T47D (cell line): Measurements from ENCODE around the gene KIF5C.

Source experiments
- DNase-seq, 2 experiments: peaks; one replicate each; pipeline versions ENCODE4 v3.0.0 to v3.0.0-alpha.2; 2011 to 2012; ENCODE audit warnings: low read depth in 1 of 2, low spot score in 1 of 2
- JUND ChIP-seq: IDR thresholded peaks from 2 replicates; pipeline ENCODE4 v1.6.1; 2012; ENCODE audit warnings: low read depth
- in situ Hi-C: cut with HindIII; loops from 2 replicates; pipeline ENCODE4 v1.10.0; 2016; ENCODE audit warnings: low sequenced_read_pairs, low pct_unique_long_range_greater_than_20kb

Gene KIF5C

DNA sequence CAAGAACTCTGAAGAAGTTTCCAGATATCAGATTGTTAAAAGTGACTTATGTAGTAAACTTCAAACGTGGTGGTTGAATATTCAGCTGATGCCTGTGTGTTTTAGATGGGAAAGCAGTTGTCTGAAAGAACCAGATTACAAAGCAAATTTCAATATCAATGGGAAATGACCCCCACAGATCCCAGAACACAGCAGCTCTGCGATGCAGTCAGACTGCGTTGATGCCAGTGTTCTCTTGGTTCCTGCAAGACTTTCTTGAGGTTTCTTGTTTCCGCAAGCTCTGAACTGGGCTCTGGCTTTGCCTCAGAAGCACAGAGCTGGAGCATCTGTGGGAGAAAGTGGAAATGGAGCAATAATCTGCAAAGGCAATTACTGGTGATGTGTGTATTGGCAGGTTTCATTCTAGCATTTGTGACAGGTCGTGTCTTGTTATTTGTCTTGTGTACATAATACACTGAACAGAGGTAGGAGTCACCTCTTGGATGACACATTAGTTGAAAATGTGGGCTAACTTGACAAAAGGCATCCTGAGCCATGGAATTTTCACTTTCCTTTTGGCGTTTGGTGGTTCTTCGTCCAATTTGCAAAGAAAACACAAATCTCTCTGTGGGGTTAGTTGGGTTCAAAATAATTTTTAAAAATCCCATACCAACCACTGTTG lies 152.7 kb downstream of the KIF5C start:
- in situ Hi-C loops, result no loop called here
- peak in 1 of 2 experiments; percentile 86 for DNase-seq
- TF ChIP-seq JUND, result peak; percentile 81

DNA sequence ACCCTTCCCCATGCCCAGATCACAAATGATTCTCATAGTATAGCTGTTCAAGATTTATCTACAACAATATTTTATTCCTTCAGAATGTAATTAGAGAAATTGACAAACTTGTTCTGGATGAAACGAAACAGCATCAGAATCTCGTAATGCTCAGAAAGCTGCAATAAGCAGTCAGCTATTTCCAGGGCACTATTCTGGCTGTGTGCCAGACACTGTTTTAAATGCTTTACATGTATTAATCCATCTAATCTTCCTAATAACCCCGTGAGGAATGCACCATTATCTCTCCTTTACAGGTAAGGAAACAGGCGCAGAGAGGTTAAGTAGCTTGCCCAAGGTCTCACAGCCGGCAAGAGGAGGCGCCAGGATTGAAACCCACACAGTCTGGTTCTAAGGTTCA lies 153.3 kb downstream of the KIF5C start:
- DNase-seq, result no peak
- in situ Hi-C loops, result no loop called here
- TF ChIP-seq JUND, result no peak

- no peak for DNase-seq
- in situ Hi-C loops, result no loop called here
These were observed 153.9 kb downstream of the KIF5C start for GRCh38 chr2:149028891-149029290.

DNA sequence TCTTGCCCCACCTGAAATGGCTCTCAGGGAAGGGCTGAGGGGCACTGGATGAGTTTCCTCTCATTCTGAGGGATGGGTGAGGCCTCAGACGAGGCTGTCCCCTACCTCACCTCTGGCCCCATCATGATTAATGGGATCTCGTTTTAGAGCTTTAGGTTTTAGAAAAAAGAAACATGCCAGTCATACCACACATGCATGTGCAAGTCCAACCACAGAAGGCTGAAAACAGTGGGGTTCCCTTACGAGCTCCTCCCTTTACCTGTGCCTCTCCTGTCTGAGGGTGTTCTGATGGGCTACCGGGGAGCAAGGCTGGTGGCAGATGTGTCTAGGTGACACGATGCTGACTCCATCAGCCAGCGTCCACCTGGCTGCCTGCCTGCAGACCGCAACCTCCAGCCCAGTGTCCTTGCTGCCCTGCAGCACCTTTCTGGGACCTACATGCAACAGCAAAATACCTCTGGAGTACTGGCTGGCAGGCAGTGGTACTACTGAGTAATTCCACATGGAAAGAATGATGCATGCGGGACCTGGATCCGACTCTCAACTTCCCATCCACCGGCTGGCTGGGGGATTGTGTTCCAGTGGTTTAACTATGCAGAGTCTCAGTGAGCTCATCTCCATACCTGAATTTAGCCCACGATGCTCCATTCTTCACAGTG lies 154.4 kb downstream of the KIF5C start:
- DNase-seq, result no peak
- in situ Hi-C loops, result no loop called here
- TF ChIP-seq JUND, result no peak

More at GRCh38 chr2:149028891-149029290, 153.9 kb downstream of the KIF5C start:
- TF ChIP-seq JUND, result no peak

DNA sequence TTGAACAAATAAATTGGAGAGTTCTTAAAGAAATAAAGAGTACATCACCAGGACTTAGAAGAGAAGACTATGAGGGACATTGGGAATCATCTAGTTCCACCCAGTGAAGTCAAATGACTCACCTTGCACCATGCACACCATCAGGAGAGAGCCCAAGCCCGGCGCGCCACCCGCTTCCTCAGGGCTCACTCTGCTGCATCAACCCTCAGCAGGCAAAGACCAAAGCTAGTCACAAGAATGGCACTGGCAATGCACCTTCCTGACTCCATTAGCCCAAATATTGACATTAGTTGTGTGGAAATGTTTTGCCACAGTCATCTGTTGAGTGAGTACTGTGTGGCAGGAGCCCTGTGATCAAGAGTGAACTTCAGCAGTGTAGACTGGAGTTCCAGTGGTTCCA lies 156.4 kb downstream of the KIF5C start:
- TF ChIP-seq JUND, result no peak
- no peak for DNase-seq
- in situ Hi-C loops, result no loop called here

DNA sequence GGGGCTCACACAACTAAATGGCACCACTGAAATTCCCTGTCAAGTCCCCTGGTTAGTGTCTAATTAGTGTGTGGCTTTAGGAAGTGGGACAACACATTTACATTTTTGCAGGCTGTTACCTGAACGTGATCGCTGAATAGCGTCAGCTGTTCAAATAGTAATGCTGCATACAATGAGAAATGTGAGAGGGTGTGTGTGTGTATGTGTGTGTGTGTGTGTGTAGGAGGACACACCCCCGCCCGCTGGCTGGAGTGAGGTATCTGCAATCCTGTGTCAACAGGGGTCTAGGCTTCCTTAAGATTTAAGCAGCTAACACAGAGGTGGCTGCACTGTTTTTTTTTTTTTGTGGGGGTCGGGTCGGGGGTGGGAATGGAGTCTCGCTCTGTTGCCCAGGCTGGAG lies 158.7 kb downstream of the KIF5C start:
- no peak for TF ChIP-seq JUND
- in situ Hi-C loops, result no loop called here
- DNase-seq, result no peak

- no peak for TF ChIP-seq JUND
- DNase-seq, result no peak
- in situ Hi-C loops, result no loop called here
These were observed 159.4 kb downstream of the KIF5C start for GRCh38 chr2:149034406-149034805.

GRCh38 chr2:149036507-149037293 lies 161.7 kb downstream of the KIF5C start:
- TF ChIP-seq JUND, result no peak
- in situ Hi-C loops, result no loop called here
- DNase-seq, result no peak

DNA sequence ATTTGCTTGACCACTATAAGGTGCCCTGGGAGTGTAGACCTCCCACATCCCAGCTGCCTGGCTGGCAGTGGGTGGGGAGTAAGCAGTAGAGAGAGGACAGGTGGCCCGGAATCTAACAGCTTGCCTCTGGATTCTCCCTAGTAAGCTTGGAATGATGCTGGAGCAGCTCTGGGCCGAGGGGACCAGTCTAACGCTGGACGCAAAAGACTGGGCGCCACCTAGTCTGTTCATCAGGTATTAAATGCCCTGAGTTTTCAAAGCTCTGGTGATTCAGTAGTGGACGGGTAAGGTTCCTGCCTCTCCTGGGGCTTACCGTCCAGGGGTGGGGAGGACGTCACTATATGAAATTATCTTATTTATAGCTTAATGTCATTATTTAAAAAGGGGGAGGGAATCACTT lies 162.8 kb downstream of the KIF5C start:
- peak; percentile 72 to 76 for DNase-seq
- in situ Hi-C loops, result no loop called here

DNA sequence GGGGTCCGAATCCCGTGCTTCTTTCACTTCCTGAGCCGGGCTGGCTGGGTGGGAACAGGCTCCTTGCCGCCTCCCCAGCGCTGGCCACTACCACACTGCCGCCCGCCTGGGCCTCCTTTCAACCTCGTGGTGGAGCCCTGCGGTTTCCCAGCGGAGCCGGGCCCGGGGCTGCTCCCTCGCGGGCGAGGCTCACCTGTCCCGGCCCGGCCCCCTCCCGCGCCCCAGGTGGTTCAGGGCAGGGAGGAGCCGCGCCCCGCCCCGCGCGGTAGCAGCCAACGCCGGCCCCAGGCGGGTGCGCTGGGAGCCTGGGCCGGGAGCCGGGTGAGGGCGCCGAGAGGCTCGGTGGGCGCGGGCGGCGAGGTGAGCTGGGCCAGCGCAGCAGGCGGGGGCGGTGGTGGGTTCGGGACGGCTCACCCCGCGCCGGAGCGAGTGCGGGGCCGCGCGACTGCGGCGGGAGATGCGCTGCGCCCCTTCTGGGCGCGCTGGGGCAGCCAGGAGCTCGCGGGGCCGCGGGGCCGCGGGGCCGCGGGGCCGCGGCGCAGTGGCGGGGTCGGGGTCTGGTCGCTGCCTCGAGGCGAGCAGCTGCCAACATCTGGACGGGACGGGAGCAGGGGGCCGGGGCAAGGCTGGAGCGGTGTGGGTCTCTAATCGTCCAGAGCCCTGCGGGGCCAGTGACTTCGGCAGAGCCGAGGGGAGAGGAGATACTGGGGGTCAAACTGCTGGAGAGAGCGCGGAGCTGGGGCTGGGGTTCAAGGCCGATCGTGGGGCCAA lies 163.6 kb downstream of the KIF5C start, which contains the start of gene LYPD6B:
LYPD6B (plus strand) TSS at position 258 of the 771 bp plus-strand sequence. CDS start 92,250 bp downstream, outside the sequence.
- in situ Hi-C loops, result no loop called here
- no peak for TF ChIP-seq JUND
- peak; percentile 55 to 66 for DNase-seq

More for the DNA sequence above, 162.8 kb downstream of the KIF5C start:
- TF ChIP-seq JUND, result no peak

- no peak for TF ChIP-seq JUND
- no peak for DNase-seq
- in situ Hi-C loops, result no loop called here
These were observed 164.2 kb downstream of the KIF5C start for GRCh38 chr2:149039213-149039724.

DNA sequence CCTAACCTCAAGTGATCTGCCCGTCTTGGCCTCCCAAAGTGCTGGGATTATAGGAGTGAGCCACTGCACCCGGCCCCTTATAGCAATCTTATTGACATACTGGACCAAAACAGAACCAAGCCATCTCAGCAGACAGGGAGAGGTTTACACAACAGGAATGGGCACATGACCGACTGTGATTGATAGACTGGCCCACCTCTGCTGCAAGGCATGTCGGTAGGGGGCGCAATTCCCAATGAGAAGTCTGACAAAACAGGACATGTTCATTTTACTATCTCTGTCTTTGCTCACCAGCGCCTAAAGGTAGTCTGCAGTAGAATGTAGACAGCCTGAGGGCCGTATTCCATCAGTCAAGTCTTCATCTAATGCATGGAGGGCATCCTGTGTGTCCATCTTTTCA lies 165.4 kb downstream of the KIF5C start:
- in situ Hi-C loops, result no loop called here
- TF ChIP-seq JUND, result no peak
- peak in 1 of 2 experiments; percentile 62 for DNase-seq

DNA sequence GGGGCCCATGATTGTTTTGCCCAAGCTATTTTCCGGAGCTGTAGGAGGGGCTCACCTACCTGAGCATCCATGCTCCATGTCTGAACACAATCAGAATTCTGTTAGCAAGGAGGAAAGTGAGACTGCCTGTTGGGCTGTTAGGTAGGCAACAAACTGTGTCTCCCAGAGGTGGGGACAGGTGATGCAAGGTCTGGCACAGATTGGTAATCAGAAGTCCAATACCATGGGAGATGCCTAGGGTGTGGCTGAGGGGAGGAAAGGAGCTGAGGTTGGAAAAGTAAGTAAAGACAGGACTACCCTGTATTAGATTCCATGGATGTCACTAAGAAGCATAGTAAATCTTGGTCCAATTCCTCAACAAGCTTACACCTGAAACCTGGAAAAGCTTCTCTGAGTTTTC lies 166.5 kb downstream of the KIF5C start:
- in situ Hi-C loops, result no loop called here
- TF ChIP-seq JUND, result no peak
- no peak for DNase-seq
